ENCODE data around the gene ITPKA.

ITPKA gene

DNA sequence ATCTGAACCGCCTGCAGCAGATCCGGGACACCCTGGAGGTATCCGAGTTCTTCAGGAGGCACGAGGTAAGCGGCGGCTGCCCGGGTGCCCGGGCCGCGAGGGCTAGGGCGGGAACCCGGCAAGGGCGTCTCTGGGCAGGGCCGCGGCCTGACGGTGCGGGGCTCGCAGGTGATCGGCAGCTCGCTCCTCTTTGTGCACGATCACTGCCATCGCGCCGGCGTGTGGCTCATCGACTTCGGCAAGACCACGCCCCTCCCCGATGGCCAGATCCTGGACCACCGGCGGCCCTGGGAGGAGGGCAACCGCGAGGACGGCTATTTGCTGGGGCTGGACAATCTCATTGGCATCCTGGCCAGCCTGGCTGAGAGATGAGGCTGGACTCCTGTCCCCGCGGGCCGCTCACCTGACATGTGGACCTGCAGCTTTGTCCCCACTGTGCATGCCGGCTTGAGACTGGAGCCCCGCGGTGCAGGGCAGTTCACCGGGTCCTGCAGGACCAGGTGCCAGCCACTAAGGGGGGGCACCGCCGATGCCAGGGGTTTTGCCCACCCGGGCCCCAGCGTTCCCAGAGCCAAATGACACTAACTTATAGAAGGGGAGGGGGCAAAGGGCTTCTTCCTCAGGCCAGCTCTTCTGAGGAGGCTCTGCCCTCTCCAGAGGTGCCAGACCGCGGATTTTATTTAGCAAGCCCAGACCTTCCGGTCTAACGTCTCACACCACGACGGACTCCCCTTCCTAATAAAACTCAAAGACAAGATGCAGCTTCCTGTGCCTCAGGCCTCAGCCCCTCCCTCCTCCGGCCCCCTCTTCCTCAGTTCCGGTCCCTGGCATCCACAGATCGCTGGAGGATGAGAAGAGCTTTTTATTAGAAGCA is 9.4 kb downstream of the ITPKA start:
- FAIRE-seq, result no peak
- TF ChIP-seq, protein P1, sequence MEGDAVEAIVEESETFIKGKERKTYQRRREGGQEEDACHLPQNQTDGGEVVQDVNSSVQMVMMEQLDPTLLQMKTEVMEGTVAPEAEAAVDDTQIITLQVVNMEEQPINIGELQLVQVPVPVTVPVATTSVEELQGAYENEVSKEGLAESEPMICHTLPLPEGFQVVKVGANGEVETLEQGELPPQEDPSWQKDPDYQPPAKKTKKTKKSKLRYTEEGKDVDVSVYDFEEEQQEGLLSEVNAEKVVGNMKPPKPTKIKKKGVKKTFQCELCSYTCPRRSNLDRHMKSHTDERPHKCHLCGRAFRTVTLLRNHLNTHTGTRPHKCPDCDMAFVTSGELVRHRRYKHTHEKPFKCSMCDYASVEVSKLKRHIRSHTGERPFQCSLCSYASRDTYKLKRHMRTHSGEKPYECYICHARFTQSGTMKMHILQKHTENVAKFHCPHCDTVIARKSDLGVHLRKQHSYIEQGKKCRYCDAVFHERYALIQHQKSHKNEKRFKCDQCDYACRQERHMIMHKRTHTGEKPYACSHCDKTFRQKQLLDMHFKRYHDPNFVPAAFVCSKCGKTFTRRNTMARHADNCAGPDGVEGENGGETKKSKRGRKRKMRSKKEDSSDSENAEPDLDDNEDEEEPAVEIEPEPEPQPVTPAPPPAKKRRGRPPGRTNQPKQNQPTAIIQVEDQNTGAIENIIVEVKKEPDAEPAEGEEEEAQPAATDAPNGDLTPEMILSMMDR (IDR thresholded peaks at IDR 0.05; ENCODE audit: insufficient read depth, missing control alignments), result no peak

DNA sequence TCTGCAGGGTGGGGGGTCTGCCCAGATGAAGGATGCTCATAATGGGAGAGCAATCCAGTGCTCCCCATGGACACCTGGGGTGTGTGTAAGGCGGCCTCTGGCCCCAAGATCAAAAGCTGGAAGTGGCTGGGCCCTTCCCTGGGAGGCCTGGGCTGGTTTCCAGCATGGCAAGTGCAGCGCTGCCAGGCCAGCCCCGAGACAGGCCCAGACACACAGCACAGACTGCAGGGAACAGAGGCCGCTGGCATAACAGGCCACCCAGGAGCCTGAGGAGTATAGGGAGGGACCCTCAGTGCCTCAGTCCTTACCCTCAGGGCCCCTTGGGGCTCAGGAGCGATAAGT is 10.0 kb downstream of the ITPKA start:
- no peak for DNase-seq (ENCODE audit: insufficient read length, low spot score)
- FAIRE-seq, result no peak
- TF ChIP-seq, protein P1 (IDR thresholded peaks at IDR 0.05; ENCODE audit: insufficient read depth, missing control alignments), result no peak

More for the DNA sequence above, 9.4 kb downstream of the ITPKA start:
- no peak for DNase-seq (ENCODE audit: insufficient read length, low spot score)

DNA sequence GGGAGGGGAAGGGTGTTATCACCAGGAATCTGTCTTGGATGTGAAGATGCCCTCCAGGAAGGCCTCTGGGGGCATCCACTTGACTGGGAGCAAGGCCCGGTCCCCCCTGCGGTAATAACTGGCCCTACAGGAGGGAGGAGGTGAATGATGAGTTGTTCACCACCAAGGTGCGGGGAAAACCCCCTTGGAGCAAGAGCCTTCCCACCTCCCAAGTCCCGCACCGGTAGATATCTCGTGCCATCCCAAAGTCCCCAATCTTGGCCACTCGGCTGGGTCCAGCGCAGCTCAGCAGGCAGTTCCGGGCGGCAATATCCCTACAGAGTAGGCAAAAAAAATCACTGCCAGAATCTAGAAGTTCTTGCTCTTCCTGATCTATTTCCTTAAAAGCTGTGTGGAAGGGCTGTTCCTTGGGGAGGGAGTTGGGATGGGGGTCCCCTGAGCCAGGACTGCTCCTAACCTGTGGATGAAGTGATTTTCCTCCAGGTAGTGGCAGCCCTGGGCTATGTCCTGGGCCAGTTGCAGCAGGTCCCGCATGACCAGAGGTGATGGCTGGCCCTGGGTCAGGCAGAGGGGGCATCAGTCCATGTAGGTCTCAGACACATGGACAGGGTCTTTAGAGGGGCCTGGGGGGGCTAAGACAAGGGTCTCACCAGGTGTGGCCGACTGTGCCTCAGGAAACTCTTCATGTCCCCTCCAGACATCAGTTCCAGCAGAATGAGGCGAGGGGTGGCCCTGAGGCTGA is 11.2 kb downstream of the ITPKA start:
- FAIRE-seq, result no peak
- TF ChIP-seq, protein P1 (IDR thresholded peaks at IDR 0.05; ENCODE audit: insufficient read depth, missing control alignments), result no peak
- DNase-seq (ENCODE audit: insufficient read length, low spot score), result no peak

DNA sequence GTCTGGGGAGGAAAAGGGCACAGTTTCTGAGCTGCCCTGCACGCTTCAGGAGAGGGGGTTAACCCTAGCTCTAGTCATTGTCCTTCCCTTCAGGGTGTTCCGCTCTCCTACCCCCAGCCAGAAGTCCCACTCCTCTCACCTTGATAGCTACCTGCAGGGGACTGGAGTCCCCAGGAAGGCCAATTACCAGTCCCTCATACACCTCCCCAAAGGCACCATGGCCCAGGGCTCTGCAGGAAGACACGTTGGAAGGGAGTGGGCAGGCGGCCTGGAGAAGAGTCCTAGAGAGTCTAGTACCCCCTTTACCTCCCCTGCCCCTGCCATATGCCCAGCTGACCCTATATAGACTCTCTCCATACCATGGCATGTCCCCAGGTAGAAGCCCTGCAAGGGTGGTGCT is 12.1 kb downstream of the ITPKA start:
- DNase-seq (ENCODE audit: insufficient read length, low spot score) (no peak), FAIRE-seq (no peak)
- TF ChIP-seq, protein P1 (IDR thresholded peaks at IDR 0.05; ENCODE audit: insufficient read depth, missing control alignments), result no peak

DNA sequence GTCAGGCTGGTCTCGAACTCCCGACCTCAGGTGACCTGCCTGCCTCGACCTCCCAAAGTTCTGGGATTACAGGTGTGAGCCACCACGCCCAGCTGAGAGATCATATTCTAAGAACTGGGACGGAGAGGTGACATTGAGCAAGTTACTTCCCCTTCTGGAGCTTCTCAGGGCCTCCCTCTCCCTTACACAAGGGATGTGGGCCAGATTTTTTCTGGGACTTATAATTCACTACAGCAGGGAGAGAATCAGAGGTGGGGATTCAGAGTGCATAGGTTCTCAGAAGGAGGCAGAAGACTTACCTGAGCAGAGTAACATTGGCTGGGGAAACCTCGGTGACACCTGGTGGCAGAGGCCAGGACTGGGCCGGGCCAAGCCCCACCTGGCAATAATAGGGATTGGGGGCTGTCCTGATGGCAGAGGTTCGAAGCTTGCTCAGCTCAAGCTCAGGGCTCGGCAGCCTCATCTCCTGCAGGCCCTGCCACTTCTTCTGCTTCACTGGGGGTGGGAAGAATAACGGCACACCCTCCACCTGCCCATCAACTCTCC is 13.2 kb downstream of the ITPKA start:
- DNase-seq (ENCODE audit: insufficient read length, low spot score) (no peak), FAIRE-seq (no peak)
- TF ChIP-seq, protein P1 (IDR thresholded peaks at IDR 0.05; ENCODE audit: insufficient read depth, missing control alignments), result no peak

DNA sequence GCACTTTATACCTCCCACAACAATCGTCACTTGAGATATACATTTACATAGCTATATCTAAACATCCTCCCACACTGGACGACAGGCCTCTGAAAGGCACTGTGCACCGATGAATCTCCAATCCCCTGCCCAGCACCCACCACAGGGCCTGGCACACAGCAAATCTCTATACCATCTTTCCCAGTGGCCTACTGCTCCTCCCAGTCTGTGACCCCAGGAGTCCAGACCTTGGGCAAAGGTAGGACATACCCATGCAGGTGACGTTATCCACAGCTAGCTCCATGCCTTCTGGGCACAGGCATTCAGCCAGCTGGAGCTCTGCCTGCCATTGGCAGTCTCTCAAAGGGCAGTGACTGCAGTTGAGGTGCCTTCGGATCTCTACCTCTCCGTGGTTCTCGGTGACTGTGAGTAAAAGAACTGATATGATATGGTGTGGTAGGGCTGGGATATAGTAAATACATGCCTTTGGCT is 14.2 kb downstream of the ITPKA start:
- TF ChIP-seq, protein P1 (IDR thresholded peaks at IDR 0.05; ENCODE audit: insufficient read depth, missing control alignments), result no peak
- no peak for FAIRE-seq
- DNase-seq (ENCODE audit: insufficient read length, low spot score), result no peak
